Measurements from ENCODE around the gene DYNC2LI1.

DNA sequence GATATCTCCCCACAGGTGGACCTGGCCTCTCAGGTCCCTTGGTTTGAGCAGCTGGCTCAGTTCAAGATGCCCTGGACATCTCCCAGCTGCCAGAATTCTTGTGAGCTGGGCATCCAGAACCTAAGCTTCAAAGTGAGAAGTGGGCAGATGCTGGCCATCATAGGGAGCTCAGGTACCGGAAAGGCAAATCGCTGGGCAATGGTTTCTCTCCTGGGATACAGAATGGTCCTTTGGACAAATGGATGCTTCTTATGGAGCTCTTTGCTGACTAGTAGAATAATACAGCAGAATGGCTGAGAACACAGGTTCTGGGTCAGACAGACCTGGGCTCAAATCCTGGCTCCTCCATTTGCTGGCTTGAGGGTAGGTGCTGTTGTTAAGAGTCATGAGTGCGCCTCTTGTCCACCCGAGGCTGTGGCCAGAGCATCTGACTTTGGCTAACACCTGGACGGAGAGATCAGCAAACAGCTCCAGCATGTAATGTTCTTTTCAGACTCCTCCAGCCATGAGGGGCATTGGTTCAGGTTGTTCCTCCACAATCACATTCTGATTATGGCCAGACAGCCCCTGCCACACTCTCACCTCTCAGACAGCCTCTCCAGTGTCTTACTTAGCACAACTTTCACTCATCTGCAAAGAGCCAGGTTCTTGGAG is 72.4 kb downstream of the DYNC2LI1 start:
- TF ChIP-seq, protein P1, sequence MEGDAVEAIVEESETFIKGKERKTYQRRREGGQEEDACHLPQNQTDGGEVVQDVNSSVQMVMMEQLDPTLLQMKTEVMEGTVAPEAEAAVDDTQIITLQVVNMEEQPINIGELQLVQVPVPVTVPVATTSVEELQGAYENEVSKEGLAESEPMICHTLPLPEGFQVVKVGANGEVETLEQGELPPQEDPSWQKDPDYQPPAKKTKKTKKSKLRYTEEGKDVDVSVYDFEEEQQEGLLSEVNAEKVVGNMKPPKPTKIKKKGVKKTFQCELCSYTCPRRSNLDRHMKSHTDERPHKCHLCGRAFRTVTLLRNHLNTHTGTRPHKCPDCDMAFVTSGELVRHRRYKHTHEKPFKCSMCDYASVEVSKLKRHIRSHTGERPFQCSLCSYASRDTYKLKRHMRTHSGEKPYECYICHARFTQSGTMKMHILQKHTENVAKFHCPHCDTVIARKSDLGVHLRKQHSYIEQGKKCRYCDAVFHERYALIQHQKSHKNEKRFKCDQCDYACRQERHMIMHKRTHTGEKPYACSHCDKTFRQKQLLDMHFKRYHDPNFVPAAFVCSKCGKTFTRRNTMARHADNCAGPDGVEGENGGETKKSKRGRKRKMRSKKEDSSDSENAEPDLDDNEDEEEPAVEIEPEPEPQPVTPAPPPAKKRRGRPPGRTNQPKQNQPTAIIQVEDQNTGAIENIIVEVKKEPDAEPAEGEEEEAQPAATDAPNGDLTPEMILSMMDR (conservative IDR thresholded peaks at IDR 0.05; ENCODE audit: low read length), result no peak
- TF ChIP-seq EZH2phosphoT487 (IDR thresholded peaks at IDR 0.05; ENCODE audit: borderline replicate concordance, low read depth, low read length), result no peak

Data from OCI-LY7 (cell line).